Measurements from ENCODE around the gene PRELID1.

The PRELID1 gene

DNA sequence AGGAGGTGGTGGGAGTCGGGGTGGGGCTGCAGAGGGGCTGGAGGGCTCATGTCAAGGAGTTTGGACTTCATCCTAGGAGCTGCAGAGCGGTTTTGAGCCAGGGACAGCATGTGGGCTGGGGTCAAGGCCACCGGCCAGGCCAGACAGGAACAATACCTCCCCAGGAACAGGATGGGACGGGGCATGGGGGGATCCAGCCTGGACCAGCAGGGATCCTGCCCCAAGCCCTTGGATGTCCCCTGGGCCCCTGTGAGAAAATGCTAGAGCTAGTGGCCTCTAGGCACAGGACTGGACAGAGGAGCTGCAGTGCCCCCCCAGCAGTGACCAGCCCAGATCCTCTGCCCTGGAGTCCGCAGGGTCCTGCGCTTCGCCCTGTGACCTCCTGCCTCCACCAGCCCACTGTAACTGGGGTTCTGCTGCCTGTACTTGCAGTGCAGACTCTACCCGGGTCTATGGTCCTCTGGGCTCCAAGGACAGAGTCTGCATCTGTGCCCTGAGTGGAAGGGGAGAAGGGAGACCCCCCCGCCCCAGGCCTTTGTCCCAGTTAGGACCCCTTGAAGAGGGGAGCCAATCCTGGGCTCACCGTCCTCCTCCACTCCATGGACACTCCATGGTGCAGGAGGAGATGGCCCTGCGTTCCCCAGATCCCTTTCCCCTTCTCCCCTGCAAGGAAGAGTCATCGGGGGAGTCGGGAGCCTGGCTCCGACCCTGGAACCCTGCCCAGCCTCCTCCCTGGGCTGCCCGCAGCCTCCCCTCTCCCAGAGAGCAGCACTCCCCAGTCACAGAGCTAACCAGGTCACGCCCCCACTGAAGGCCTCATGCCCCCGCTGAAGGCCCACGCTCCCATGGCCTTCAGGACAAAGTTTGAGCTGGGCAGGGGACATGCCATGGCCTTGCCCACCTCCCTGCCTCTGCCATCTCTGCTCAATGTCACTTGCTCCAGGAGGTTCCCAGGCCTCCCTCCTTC, 11.1 kb downstream of the PRELID1 start:
- DNase-seq (ENCODE audit: low read depth): no peak

GRCh38 chr5:177315411-177315810, 11.8 kb downstream of the PRELID1 start:
- DNase-seq (ENCODE audit: low read depth): no peak

DNA sequence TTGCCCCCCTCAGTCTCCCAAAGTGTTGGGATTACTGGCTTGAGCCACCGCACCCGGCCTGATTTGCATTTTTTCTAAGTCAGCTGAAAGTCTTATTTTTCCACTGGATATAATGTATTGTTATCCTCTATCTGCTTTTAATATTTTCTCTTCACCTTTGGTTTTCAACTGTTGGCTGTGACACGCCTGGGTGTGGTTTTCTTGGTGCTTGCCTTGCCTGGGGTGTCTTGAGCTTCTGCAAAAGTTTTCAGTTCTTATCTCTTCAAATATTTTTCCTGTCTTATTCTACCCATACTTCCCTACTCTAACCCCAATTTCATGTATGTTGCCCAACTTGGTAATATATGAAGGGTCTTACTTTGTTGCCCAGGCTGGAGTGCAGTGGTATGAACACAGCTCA, 12.4 kb downstream of the PRELID1 start:
- DNase-seq (ENCODE audit: low read depth): no peak

DNA sequence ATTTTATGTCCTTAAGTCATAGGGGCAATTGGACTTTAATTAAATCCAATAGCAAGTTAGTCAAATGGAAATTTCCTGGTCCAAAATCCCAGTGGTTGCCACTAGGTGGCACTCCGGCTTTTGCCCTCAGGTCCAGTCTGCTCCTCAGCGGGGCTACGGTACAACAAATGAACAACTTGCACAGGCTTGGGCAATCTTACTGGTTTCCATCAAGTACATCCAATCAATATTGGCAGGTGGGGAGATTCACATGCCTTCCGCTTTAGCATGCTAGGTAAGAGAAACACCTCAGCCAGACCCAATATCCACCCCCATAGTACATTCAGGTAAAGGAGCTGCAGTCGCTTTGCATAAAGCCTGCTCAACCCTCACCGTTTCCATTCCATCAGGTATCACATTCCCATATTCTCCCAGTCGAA, 14.4 kb downstream of the PRELID1 start:
- DNase-seq (ENCODE audit: low read depth): peak; percentile 67

- DNase-seq (ENCODE audit: low read depth): no peak
These were observed 16.5 kb downstream of the PRELID1 start for GRCh38 chr5:177319913-177320588.

GRCh38 chr5:177320879-177321278, 17.3 kb downstream of the PRELID1 start:
- no peak for DNase-seq (ENCODE audit: low read depth)

DNA sequence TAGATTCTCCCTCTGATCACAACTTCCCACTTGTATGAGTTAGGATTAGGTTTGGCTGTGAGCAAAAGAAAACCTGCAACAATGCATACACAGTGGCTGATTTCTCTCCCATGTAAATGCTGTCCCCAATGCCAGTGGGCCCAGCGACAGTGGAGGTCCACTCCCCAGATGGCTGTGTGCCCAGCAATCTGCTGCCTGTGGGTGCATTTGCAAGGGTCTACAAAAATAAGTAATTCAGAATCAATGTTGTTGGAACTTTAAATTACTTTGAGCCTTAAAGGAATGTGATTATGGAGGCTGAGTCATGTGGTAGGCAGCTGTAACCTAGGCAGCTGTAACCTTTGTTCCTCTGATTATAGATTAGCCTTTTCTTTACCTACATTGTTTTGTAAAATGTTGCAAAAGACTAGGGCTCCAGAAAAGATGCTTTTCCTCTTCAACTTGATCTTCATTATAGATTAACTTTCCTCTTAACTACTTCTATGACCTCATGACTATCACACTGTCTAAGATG, 22.3 kb downstream of the PRELID1 start:
- no peak for DNase-seq (ENCODE audit: low read depth)

- no peak for DNase-seq (ENCODE audit: low read depth)
These were observed 24.2 kb downstream of the PRELID1 start for GRCh38 chr5:177327539-177328522.

DNA sequence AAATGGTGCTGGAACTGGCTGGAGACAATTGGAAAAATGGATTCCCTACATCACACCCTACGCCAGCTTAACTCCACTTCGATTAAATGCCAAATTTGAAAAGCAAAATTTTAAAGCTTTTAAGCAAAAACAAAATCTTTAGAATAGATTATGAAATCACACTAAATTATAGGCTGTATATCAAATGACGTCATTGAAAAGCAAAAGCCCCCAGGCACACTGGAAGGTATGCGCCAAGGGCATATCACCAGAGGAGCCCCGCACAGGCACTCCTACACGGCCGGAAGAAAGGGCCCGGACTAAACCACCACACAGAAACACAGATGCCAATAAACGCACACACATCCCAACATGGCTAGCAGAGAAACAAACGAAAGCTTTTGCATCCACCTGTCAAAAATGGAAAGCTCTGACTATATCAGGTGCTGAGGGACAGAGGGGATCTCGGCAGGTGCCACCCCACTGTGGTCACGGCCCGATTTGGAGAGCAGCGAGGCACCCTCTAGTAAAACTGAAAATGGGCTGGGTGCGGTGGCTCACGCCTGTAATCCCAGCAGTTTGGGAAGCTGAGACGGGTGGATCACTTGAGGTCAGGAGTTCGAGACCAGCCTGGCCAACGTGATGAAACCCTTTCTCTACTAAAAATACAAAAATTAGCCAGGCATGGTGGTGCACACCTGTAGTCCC, 25.1 kb downstream of the PRELID1 start:
- DNase-seq (ENCODE audit: low read depth): no peak

- DNase-seq (ENCODE audit: low read depth): no peak
These were observed 26.3 kb downstream of the PRELID1 start for GRCh38 chr5:177329883-177330282.

GRCh38 chr5:177330991-177331842, 27.6 kb downstream of the PRELID1 start:
- no peak for DNase-seq (ENCODE audit: low read depth)

GRCh38 chr5:177332031-177332895, 28.7 kb downstream of the PRELID1 start:
- no peak for DNase-seq (ENCODE audit: low read depth)

DNA sequence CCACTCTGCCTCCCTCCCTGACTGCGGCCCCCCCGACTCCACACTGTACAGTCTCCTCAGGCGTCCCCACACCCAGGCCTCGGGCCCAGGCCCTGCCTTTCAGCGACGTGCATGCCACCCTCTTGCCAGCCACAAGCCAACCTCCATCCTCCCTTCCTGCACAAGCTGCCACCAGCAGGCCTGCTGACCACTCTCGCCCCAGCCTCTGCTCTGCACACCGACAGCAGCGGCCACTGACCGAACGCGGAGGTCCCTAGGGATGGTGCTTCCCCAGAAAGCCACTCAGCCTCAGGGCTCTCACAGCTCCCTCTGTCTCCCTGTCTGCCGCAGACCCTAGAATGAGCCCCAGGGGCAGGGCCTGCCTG, 29.3 kb downstream of the PRELID1 start:
- no peak for DNase-seq (ENCODE audit: low read depth)

DNA sequence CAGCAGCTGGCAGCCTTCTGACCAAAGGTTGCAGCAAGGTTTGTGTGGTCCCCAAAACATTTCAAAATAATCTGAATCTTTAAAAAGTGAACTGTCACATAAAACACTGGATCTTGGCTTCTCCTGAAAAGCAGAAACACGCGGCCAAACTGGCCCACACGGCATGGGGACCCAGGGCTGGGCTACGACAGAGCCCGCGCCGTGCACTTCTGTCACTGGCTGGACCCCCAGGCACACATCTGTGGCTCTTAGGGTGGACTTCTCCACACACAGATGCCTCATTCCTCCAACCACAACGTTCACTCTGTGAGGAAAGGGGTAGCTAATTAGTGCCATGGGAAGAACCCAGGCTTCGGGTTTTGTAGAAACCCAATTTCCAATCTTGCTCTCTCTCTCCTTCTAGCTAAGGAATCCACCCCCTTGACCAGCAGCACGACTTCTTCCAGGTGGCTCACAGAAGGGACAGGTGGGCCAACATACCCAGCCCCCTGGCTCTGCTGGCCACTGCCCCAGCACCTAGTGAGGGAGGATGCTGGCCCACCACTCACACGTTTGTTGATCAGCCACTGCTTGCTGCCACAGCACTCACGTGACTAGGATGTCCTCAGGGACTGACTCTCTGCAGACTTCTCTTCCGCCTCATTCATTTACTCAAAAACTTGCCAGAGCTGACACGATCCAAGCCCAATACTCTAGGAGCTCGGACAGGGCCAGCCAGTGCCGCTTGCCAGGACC, 30.0 kb downstream of the PRELID1 start:
- no peak for DNase-seq (ENCODE audit: low read depth)

- no peak for DNase-seq (ENCODE audit: low read depth)
These were observed 30.6 kb downstream of the PRELID1 start for GRCh38 chr5:177334155-177334551.

DNA sequence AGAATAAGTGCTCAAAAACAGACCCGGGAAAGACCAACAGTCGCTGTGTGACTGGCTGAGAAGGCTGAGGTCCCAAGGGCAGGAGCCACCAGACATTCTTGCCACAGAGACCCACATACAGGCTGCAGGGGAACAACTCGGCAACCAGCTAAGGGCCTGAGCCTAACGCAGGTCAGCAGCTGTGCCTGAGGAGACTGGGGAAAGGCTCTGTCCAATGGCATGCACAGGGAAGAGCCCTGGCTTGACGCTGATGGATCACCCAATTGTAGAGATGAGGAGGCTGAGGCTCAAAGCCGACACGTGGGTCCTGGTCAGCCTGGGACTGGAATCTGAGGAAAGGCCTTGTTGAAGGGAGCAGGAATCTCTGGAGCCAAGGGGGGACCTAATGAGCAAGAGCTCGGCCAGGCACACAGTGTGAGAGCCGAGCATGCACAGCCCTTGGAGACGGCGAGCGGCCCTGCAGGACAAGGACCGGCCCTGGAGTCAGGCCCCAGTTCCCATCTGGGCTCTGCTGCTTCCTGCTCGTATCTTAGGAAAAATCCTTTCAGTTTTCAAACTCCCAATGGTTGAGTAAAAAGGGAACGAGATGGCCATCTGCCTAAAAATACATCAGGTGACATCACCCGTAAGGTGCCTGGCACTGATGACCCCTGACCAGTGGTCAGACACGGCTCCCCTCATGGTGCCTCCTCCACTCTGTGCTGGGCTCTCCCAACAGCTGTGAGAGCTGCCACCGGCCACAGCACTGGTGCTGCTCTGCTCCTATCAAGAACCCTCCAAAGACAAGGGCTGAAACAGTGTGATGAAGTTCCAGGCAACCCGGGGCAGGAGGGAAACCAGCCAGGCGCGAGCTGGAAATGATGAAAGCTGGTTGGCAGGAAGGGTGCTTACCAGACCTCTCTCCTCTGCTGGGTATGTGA, 31.4 kb downstream of the PRELID1 start:
- DNase-seq (ENCODE audit: low read depth): no peak

- DNase-seq (ENCODE audit: low read depth): no peak
These were observed 32.1 kb downstream of the PRELID1 start for GRCh38 chr5:177335701-177336065.

GRCh38 chr5:177336112-177336511, 32.5 kb downstream of the PRELID1 start:
- peak; percentile 51 for DNase-seq (ENCODE audit: low read depth)

Data from activated T-cell treated with anti-CD3 and anti-CD28 coated beads for 48 hours (primary cell).